HEK293 (cell line): Measurements from ENCODE around the gene AKAP8.
A peak's percentile ranks its signal among the peaks of the same experiment; 100 is the strongest.

Source experiments
- PRDM6 ChIP-seq: fragments of 450-650 bp; formaldehyde crosslinking; IDR thresholded peaks from 2 replicates; pipeline ENCODE4 v1.5.1; 2017; ENCODE audit warnings: missing biosample characterization, missing genetic modification characterization
- REPIN1 ChIP-seq: fragments of 450-650 bp; formaldehyde crosslinking; IDR thresholded peaks from 2 replicates; pipeline ENCODE4 v1.5.1; 2017; ENCODE audit warnings: missing biosample characterization, missing genetic modification characterization, low read depth
- ZBTB17 ChIP-seq: fragments of 450-650 bp; formaldehyde crosslinking; IDR thresholded peaks from 2 replicates; pipeline ENCODE4 v1.5.1; 2016; ENCODE audit warnings: missing biosample characterization, missing genetic modification characterization
- ZBTB21 ChIP-seq: fragments of 450-650 bp; formaldehyde crosslinking; IDR thresholded peaks from 2 replicates; pipeline ENCODE4 v1.5.1; 2017; ENCODE audit warnings: missing biosample characterization, missing genetic modification characterization
- ZBTB26 ChIP-seq: fragments of 450-650 bp; formaldehyde crosslinking; optimal IDR thresholded peaks from 2 replicates; pipeline ENCODE3; 2016; ENCODE audit warnings: missing biosample characterization, mild to moderate bottlenecking, missing genetic modification characterization
- ZBTB44 ChIP-seq: fragments of 450-650 bp; IDR thresholded peaks from 2 replicates; pipeline ENCODE4 v1.5.1; 2018; ENCODE audit warnings: missing biosample characterization, mild to moderate bottlenecking, missing genetic modification characterization
- ZBTB49 ChIP-seq: fragments of 450-650 bp; formaldehyde crosslinking; IDR thresholded peaks from 2 replicates; pipeline ENCODE4 v1.5.1; 2016; ENCODE audit warnings: missing biosample characterization, missing genetic modification characterization, low read depth
- ZBTB8A ChIP-seq: fragments of 450-650 bp; formaldehyde crosslinking; IDR thresholded peaks from 2 replicates; pipeline ENCODE4 v1.5.1; 2016; ENCODE audit warnings: missing biosample characterization, missing genetic modification characterization
- ZNF10 ChIP-seq: fragments of 450-650 bp; formaldehyde crosslinking; IDR thresholded peaks from 2 replicates; pipeline ENCODE4 v1.5.1; 2017; ENCODE audit warnings: missing biosample characterization, missing genetic modification characterization
- ZNF157 ChIP-seq: fragments of 450-650 bp; formaldehyde crosslinking; IDR thresholded peaks from 2 replicates; pipeline ENCODE4 v1.5.1; 2016; ENCODE audit warnings: missing biosample characterization, missing genetic modification characterization
- ZNF16 ChIP-seq: fragments of 450-650 bp; formaldehyde crosslinking; IDR thresholded peaks from 2 replicates; pipeline ENCODE4 v1.5.1; 2016; ENCODE audit warnings: low read depth, missing biosample characterization, missing genetic modification characterization
- ZNF175 ChIP-seq: fragments of 450-650 bp; formaldehyde crosslinking; IDR thresholded peaks from 2 replicates; pipeline ENCODE4 v1.5.1; 2016; ENCODE audit warnings: missing biosample characterization, missing genetic modification characterization
- ZNF19 ChIP-seq: fragments of 450-650 bp; formaldehyde crosslinking; IDR thresholded peaks from 2 replicates; pipeline ENCODE4; 2016; ENCODE audit warnings: missing biosample characterization, missing genetic modification characterization, low read depth
- ZNF2 ChIP-seq: fragments of 450-650 bp; formaldehyde crosslinking; IDR thresholded peaks from 2 replicates; pipeline ENCODE4 v1.5.1; 2016; ENCODE audit warnings: missing biosample characterization, missing genetic modification characterization
- ZNF335 ChIP-seq: fragments of 450-650 bp; formaldehyde crosslinking; conservative IDR thresholded peaks from 2 replicates; pipeline ENCODE4 v1.5.1; 2016; ENCODE audit warnings: missing biosample characterization, missing genetic modification characterization
- ZNF341 ChIP-seq: fragments of 450-650 bp; formaldehyde crosslinking; IDR thresholded peaks from 2 replicates; pipeline ENCODE4; 2016; ENCODE audit warnings: low read depth, missing biosample characterization, missing genetic modification characterization
- ZNF350 ChIP-seq: fragments of 450-650 bp; formaldehyde crosslinking; IDR thresholded peaks from 2 replicates; pipeline ENCODE4 v1.5.0; 2017; ENCODE audit warnings: missing biosample characterization, mild to moderate bottlenecking, missing genetic modification characterization
- ZNF518A ChIP-seq: fragments of 450-650 bp; formaldehyde crosslinking; conservative IDR thresholded peaks from 2 replicates; pipeline ENCODE4 v1.5.1; 2016; ENCODE audit warnings: low read depth, missing biosample characterization, missing genetic modification characterization
- ZNF596 ChIP-seq: fragments of 450-650 bp; IDR thresholded peaks from 2 replicates; pipeline ENCODE4 v1.5.0; 2018; ENCODE audit warnings: missing biosample characterization, mild to moderate bottlenecking, missing genetic modification characterization, moderate library complexity
- ZNF658 ChIP-seq: fragments of 450-650 bp; formaldehyde crosslinking; IDR thresholded peaks from 2 replicates; pipeline ENCODE4; 2016; ENCODE audit warnings: missing biosample characterization, missing genetic modification characterization
- ZNF692 ChIP-seq: fragments of 450-650 bp; formaldehyde crosslinking; IDR thresholded peaks from 2 replicates; pipeline ENCODE4 v1.5.1; 2016; ENCODE audit warnings: missing biosample characterization, missing genetic modification characterization
- ZNF747 ChIP-seq: fragments of 450-650 bp; formaldehyde crosslinking; IDR thresholded peaks from 2 replicates; pipeline ENCODE4 v1.5.1; 2016; ENCODE audit warnings: missing biosample characterization, missing genetic modification characterization
- ZNF76 ChIP-seq: fragments of 450-650 bp; formaldehyde crosslinking; IDR thresholded peaks from 2 replicates; pipeline ENCODE4; 2016; ENCODE audit warnings: low read depth, missing biosample characterization, missing genetic modification characterization, borderline replicate concordance
- ZNF791 ChIP-seq: fragments of 450-650 bp; formaldehyde crosslinking; IDR thresholded peaks from 2 replicates; pipeline ENCODE4 v1.5.1; 2016; ENCODE audit warnings: missing biosample characterization, missing genetic modification characterization
- ZSCAN16 ChIP-seq: fragments of 450-650 bp; formaldehyde crosslinking; IDR thresholded peaks from 2 replicates; pipeline ENCODE4 v1.5.1; 2016; ENCODE audit warnings: missing biosample characterization, missing genetic modification characterization

Gene AKAP8

GRCh38 chr19:15379083-15379998, at the start of gene AKAP8 (continued):
- TF ChIP-seq ZNF791 (tag by site-specific recombination) (no peak), ZNF19 (tag by site-specific recombination) (no peak), ZNF175 (no peak), ZNF692 (tag by site-specific recombination) (peak; percentile 32), PRDM6 (no peak), ZBTB21 (tag by site-specific recombination) (no peak), ZBTB49 (tag by site-specific recombination) (no peak), ZNF76 (peak; percentile 95), ZNF341 (tag by site-specific recombination) (no peak), ZNF335 (tag by site-specific recombination) (peak; percentile 89), ZBTB44 (no peak; the same call in none of the 2 replicates), ZNF658 (tag by site-specific recombination) (no peak), ZNF747 (tag by site-specific recombination) (no peak), REPIN1 (tag by site-specific recombination) (no peak), ZNF16 (tag by site-specific recombination) (no peak), ZNF350 (tag by site-specific recombination) (no peak), ZSCAN16 (no peak), ZBTB8A (tag by site-specific recombination) (peak; percentile 56; the same call in 1 of the 2 replicates), ZNF2 (no peak), ZNF157 (tag by site-specific recombination) (no peak), ZNF10 (tag by site-specific recombination) (peak; percentile 89), ZBTB26 (tag by site-specific recombination) (peak; percentile 67), ZBTB17 (tag by site-specific recombination) (no peak), ZNF596 (tag by site-specific recombination) (0 out of 2 replicates have a peak, but pooled peaks have one; percentile 16), ZNF518A (tag by site-specific recombination) (0 out of 2 replicates have a peak, but pooled peaks have one; percentile 28)
